Neural cell (in vitro differentiated cells): Measurements from ENCODE around the gene URB2. TPM values are rescaled to one million over a fixed set of nuclear protein-coding genes. Genes with fewer than 3 reads are reported as not detected.

Source experiments
- H2AFZ ChIP-seq: fragments of 200-600, 300-800 bp; sonication (generic), shearing (Covaris generic); 2 replicates; pipeline ENCODE4 v1.6.0; 2014; ENCODE audit warnings: low read depth, mild to moderate bottlenecking, antibody characterized with exemption, low read length, moderate library complexity
- H3F3A ChIP-seq: fragments of 200-600 bp; shearing (Covaris generic); 2 replicates; pipeline ENCODE4 v1.6.1; 2016; ENCODE audit warnings: mild to moderate bottlenecking, moderate library complexity, mixed read lengths, antibody characterized with exemption, low read length; ENCODE audit not compliant: insufficient read depth, poor library complexity, severe bottlenecking
- H3K27ac ChIP-seq: fragments of 200-600, 300-800 bp; sonication (generic), shearing (Covaris generic); 2 replicates; pipeline ENCODE4 v1.5.1; 2014; ENCODE audit warnings: mild to moderate bottlenecking, low read length, moderate library complexity
- H3K27me3 ChIP-seq: fragments of 300-800, 200-600 bp; sonication (generic), shearing (Covaris generic); 2 replicates; pipeline ENCODE4 v1.6.0; 2014; ENCODE audit warnings: mild to moderate bottlenecking, low read depth, low read length, moderate library complexity; ENCODE audit not compliant: insufficient read depth
- H3K36me3 ChIP-seq: fragments of 300-800, 200-600 bp; sonication (generic), shearing (Covaris generic); 2 replicates; pipeline ENCODE4 v1.5.1; 2014; ENCODE audit warnings: mild to moderate bottlenecking, antibody characterized with exemption, low read length, moderate library complexity; ENCODE audit not compliant: insufficient read depth
- H3K4me2 ChIP-seq: fragments of 300-800, 200-600 bp; sonication (generic), shearing (Covaris generic); 2 replicates; pipeline ENCODE4 v1.6.0; 2014; ENCODE audit warnings: mild to moderate bottlenecking, low read length
- H3K4me3 ChIP-seq: fragments of 300-800, 200-600 bp; sonication (generic), shearing (Covaris generic); 2 replicates; pipeline ENCODE4 v1.5.1; 2014; ENCODE audit warnings: mild to moderate bottlenecking, low read length, moderate library complexity
- H3K79me2 ChIP-seq: fragments of 200-600 bp; shearing (Covaris generic); replicated peaks from 2 replicates; pipeline ENCODE4 v1.6.0; 2014; ENCODE audit warnings: mild to moderate bottlenecking, low read length, moderate library complexity; ENCODE audit not compliant: insufficient read depth
- H3K9ac ChIP-seq: fragments of 300-800, 200-600 bp; sonication (generic), shearing (Covaris generic); 2 replicates; pipeline ENCODE4 v1.6.1; 2016; ENCODE audit warnings: mild to moderate bottlenecking, low read length, mixed read lengths
- H3K9me2 ChIP-seq: fragments of 200-600 bp; shearing (Covaris generic); 2 replicates; pipeline ENCODE4 v1.6.1; 2016; ENCODE audit warnings: mild to moderate bottlenecking, low read length, mixed read lengths; ENCODE audit not compliant: insufficient read depth
- H3K9me3 ChIP-seq: fragments of 200-600, 300-800 bp; sonication (generic), shearing (Covaris generic); 2 replicates; pipeline ENCODE4 v1.6.1; 2016; ENCODE audit warnings: mild to moderate bottlenecking, mixed run types, low read length, moderate library complexity, mixed read lengths
- H4K20me1 ChIP-seq: fragments of 200-600 bp; shearing (Covaris generic); 2 replicates; pipeline ENCODE4 v1.6.1; 2016; ENCODE audit warnings: mild to moderate bottlenecking, mixed run types; ENCODE audit not compliant: insufficient read depth
- CTCF ChIP-seq: fragments of 450-650 bp; IDR thresholded peaks from 2 replicates; pipeline ENCODE4 v1.5.1; 2014; ENCODE audit warnings: antibody characterized with exemption, mild to moderate bottlenecking, moderate library complexity; ENCODE audit not compliant: poor library complexity, severe bottlenecking
- MXI1 ChIP-seq: fragments of 450-650 bp; conservative IDR thresholded peaks from 2 replicates; pipeline ENCODE4 v1.6.1; 2014; ENCODE audit warnings: antibody characterized with exemption, mild to moderate bottlenecking; ENCODE audit not compliant: poor library complexity, severe bottlenecking
- POLR2AphosphoS5 ChIP-seq: IDR thresholded peaks from 2 replicates; pipeline ENCODE4 v1.6.1; 2012
- RAD21 ChIP-seq: fragments of 450-650 bp; conservative IDR thresholded peaks from 2 replicates; pipeline ENCODE4 v1.6.1; 2014; ENCODE audit warnings: antibody characterized with exemption, mild to moderate bottlenecking, moderate library complexity
- REST ChIP-seq: IDR thresholded peaks from 2 replicates; pipeline ENCODE4 v1.6.1; 2012; ENCODE audit warnings: borderline replicate concordance
- TAF1 ChIP-seq: IDR thresholded peaks from 2 replicates; pipeline ENCODE4 v1.6.1; 2012; ENCODE audit warnings: low read depth
- polyA plus RNA-seq: library from polyadenylated mRNA; depleted of rRNA; stranded (reverse); fragments of >200 nt; gene quantifications from 2 replicates; pipeline ENCODE4 v1.2.3, GENCODE V29; 2014

Gene URB2
- polyA plus RNA-seq, 1 donor from 2014 or later: 5.7 TPM

GRCh38 chr1:229645324-229645993 is 19.4 kb downstream of the URB2 start:
- Histone ChIP-seq H2AFZ (no peak overlapping the region), H3K4me2 (no peak overlapping the region), H3K4me3 (no peak overlapping the region), H3K9me2 (no peaks in the 10 kb centered on the region), H3K27ac (no peak overlapping the region), H3K79me2 (no peaks in the 10 kb centered on the region), H3K36me3 (peaks cover 12% of the 10 kb centered on the region), H4K20me1 (no peaks in the 10 kb centered on the region), H3K27me3 (no peaks in the 10 kb centered on the region), H3K9ac (no peak overlapping the region), H3K9me3 (no peaks in the 10 kb centered on the region), H3F3A (no peaks in the 10 kb centered on the region)
- TF ChIP-seq POLR2AphosphoS5 (no peak), CTCF (no peak)

GRCh38 chr1:229648406-229648805 is 22.4 kb downstream of the URB2 start:
- peaks cover 17% of the 10 kb centered on the region for H3K36me3 ChIP-seq
- H3F3A ChIP-seq: no peaks in the 10 kb centered on the region

More at GRCh38 chr1:229648406-229648805, 22.4 kb downstream of the URB2 start:
- Histone ChIP-seq H3K9me3 (no peaks in the 10 kb centered on the region), H3K9ac (no peak overlapping the region), H3K4me2 (no peak overlapping the region), H3K4me3 (no peak overlapping the region), H2AFZ (no peak overlapping the region), H3K27ac (no peak overlapping the region), H3K9me2 (no peaks in the 10 kb centered on the region), H3K79me2 (no peaks in the 10 kb centered on the region), H4K20me1 (no peaks in the 10 kb centered on the region), H3K27me3 (no peaks in the 10 kb centered on the region)
- no peak for TF ChIP-seq TAF1
- no peak for TF ChIP-seq POLR2AphosphoS5
- no peak for TF ChIP-seq CTCF
- TF ChIP-seq MXI1: no peak
- no peak for TF ChIP-seq REST
- no peak for TF ChIP-seq RAD21
